ENCODE measurements around the gene LCE1E. TPM values are rescaled to one million over a fixed set of nuclear protein-coding genes. Genes with fewer than 3 reads are reported as not detected.

Gene LCE1E
- total RNA-seq, 1 donor from 2014 or later, result not detected

DNA sequence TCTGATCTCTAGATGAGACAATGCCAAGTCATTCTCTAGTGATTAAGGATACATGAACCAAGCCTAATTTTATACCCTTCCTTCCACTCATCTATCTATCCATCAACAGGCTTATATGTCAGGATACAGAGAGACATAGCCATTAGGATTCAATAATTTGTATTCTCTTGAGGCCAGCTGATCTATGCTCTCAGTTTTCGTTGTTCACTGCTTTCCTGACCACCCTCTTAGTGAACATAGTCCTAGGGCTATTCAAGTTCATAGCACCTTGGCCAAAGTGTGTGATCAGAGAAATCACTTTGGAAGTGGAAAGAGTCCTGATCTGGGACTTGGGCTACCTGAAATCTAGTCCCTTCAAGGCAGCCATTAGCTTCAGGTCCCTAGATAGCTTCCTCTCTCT, 32.5 kb upstream of the LCE1E start:
- H3K4me3 ChIP-seq (ENCODE audit: insufficient read depth, low read depth, low read length), result no peak overlapping the region
- FAIRE-seq (no peak), DNase-seq (ENCODE audit: low read depth) (no peak)
- H3K27ac ChIP-seq (ENCODE audit: low read depth, low read length), result no peak overlapping the region
- no peaks in the 10 kb centered on the region for H3K36me3 Mint-ChIP-seq (ENCODE audit: low read depth, unreplicated experiment)
- H3K36me3 ChIP-seq (ENCODE audit: insufficient read depth, low read length), result no peaks in the 10 kb centered on the region
- H3K4me2 ChIP-seq (ENCODE audit: low read length), result no peak overlapping the region
- no peaks in the 10 kb centered on the region for H4K20me1 ChIP-seq (ENCODE audit: insufficient read depth, low read length)
- no peak overlapping the region for H3K27ac Mint-ChIP-seq (ENCODE audit: unreplicated experiment)
- no peak overlapping the region for H3K9ac ChIP-seq (ENCODE audit: low read length)
- no peaks in the 10 kb centered on the region for H3K27me3 ChIP-seq (ENCODE audit: insufficient read depth, low read length)
- H2AFZ ChIP-seq (ENCODE audit: low read depth, low read length), result no peak overlapping the region
- H3K4me1 ChIP-seq (ENCODE audit: insufficient read depth, low read length), result peaks cover 3% of the 10 kb centered on the region
- no peaks in the 10 kb centered on the region for H3K79me2 ChIP-seq (ENCODE audit: insufficient read depth, low read length)
- TF ChIP-seq EZH2 (IDR thresholded peaks at IDR 0.05; ENCODE audit: insufficient read depth, low read length) (no peak), CTCF (IDR thresholded peaks at IDR 0.05; ENCODE audit: insufficient read depth, low read depth, low read length) (no peak)
- no peak overlapping the region for H3K4me3 Mint-ChIP-seq (ENCODE audit: unreplicated experiment)
- H3K9me3 ChIP-seq (ENCODE audit: insufficient read depth, low read depth, low read length), result no peaks in the 10 kb centered on the region
- peaks cover 4% of the 10 kb centered on the region for H3K4me1 Mint-ChIP-seq (ENCODE audit: low read depth, unreplicated experiment)
- H3K9me3 Mint-ChIP-seq (ENCODE audit: unreplicated experiment), result no peaks in the 10 kb centered on the region
- peaks cover 3% of the 10 kb centered on the region for H3K27me3 Mint-ChIP-seq (ENCODE audit: low read depth, unreplicated experiment)

DNA sequence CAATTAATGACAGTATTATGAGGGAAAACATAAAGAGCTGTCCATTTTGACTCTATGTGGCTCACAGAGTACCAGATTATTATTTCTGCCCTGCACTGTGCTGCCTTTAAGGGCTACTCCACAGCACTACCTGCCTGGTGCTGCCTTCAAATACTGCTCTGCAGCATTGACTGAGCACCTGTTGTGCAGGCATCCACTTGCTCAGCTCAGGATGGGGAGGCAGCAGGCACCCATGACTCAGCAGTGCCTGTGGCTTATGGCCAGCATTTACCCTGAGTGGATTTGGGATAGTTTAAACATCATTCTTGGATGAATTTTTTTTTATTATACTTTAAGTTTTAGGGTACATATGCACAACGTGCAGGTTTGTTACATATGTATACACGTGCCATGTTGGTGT, 29.2 kb upstream of the LCE1E start:
- Histone ChIP-seq H3K27ac (ENCODE audit: low read depth, low read length) (no peak overlapping the region), H3K4me2 (ENCODE audit: low read length) (no peak overlapping the region), H3K4me1 (ENCODE audit: insufficient read depth, low read length) (peaks cover 3% of the 10 kb centered on the region), H4K20me1 (ENCODE audit: insufficient read depth, low read length) (no peaks in the 10 kb centered on the region), H3K9me3 (ENCODE audit: insufficient read depth, low read depth, low read length) (peaks cover 3% of the 10 kb centered on the region), H3K36me3 (ENCODE audit: insufficient read depth, low read length) (no peaks in the 10 kb centered on the region), H3K4me3 (ENCODE audit: insufficient read depth, low read depth, low read length) (no peak overlapping the region), H3K9ac (ENCODE audit: low read length) (no peak overlapping the region), H3K79me2 (ENCODE audit: insufficient read depth, low read length) (no peaks in the 10 kb centered on the region), H2AFZ (ENCODE audit: low read depth, low read length) (no peak overlapping the region), H3K27me3 (ENCODE audit: insufficient read depth, low read length) (no peaks in the 10 kb centered on the region)
- no peak overlapping the region for H3K27ac Mint-ChIP-seq (ENCODE audit: unreplicated experiment)
- no peak overlapping the region for H3K4me3 Mint-ChIP-seq (ENCODE audit: unreplicated experiment)
- H3K4me1 Mint-ChIP-seq (ENCODE audit: low read depth, unreplicated experiment), result peaks cover 4% of the 10 kb centered on the region
- peaks cover 3% of the 10 kb centered on the region for H3K9me3 Mint-ChIP-seq (ENCODE audit: unreplicated experiment)
- no peak for FAIRE-seq
- H3K27me3 Mint-ChIP-seq (ENCODE audit: low read depth, unreplicated experiment), result peaks cover 15% of the 10 kb centered on the region
- DNase-seq (ENCODE audit: low read depth), result no peak
- H3K36me3 Mint-ChIP-seq (ENCODE audit: low read depth, unreplicated experiment), result peaks cover 2% of the 10 kb centered on the region
- TF ChIP-seq EZH2 (IDR thresholded peaks at IDR 0.05; ENCODE audit: insufficient read depth, low read length), result no peak
- no peak for TF ChIP-seq CTCF (IDR thresholded peaks at IDR 0.05; ENCODE audit: insufficient read depth, low read depth, low read length)

DNA sequence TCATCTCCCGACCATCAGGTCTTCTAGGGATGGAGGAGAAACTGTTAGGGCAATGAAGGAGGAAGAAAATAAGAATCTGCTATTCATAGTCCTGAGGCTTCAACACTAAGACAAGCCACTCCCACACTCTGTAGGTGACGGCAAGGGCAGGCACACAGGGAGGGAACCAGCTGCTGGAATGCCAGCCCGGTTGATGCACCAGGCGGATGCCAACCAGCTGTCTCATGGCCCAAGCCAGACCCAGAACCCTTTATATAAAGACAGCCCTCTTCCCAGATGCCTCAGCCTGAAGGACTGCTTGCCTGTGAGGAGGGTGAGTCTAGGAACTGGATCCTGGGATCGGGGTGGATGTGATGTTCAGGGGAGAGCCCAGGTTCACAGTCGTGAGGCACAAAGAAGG, 28.3 kb upstream of the LCE1E start, which contains the start of gene KPRP:
Gene KPRP, plus strand, starts transcription at position 279 of the 400 bp plus-strand sequence. CDS start 1,564 bp downstream, outside the sequence.
- Mint-ChIP-seq H3K9me3 (ENCODE audit: unreplicated experiment) (peaks cover 6% of the 10 kb centered on the region), H3K36me3 (ENCODE audit: low read depth, unreplicated experiment) (peaks cover 2% of the 10 kb centered on the region), H3K27ac (ENCODE audit: unreplicated experiment) (no peak within 1 kb of the TSS), H3K4me1 (ENCODE audit: low read depth, unreplicated experiment) (no peaks in the 10 kb centered on the region), H3K27me3 (ENCODE audit: low read depth, unreplicated experiment) (peaks cover 16% of the 10 kb centered on the region), H3K4me3 (ENCODE audit: unreplicated experiment) (no peak within 1 kb of the TSS)
- H3K4me3 ChIP-seq (ENCODE audit: insufficient read depth, low read depth, low read length), result no peak within 1 kb of the TSS
- no peaks in the 10 kb centered on the region for H4K20me1 ChIP-seq (ENCODE audit: insufficient read depth, low read length)
- no peaks in the 10 kb centered on the region for H3K36me3 ChIP-seq (ENCODE audit: insufficient read depth, low read length)
- H3K9ac ChIP-seq (ENCODE audit: low read length), result no peak within 1 kb of the TSS
- no peak within 1 kb of the TSS for H2AFZ ChIP-seq (ENCODE audit: low read depth, low read length)
- H3K79me2 ChIP-seq (ENCODE audit: insufficient read depth, low read length), result no peaks in the 10 kb centered on the region
- DNase-seq (ENCODE audit: low read depth) (no peak), FAIRE-seq (no peak)
- TF ChIP-seq CTCF (IDR thresholded peaks at IDR 0.05; ENCODE audit: insufficient read depth, low read depth, low read length) (no peak), EZH2 (IDR thresholded peaks at IDR 0.05; ENCODE audit: insufficient read depth, low read length) (no peak)
- peaks cover 3% of the 10 kb centered on the region for H3K9me3 ChIP-seq (ENCODE audit: insufficient read depth, low read depth, low read length)
- no peaks in the 10 kb centered on the region for H3K27me3 ChIP-seq (ENCODE audit: insufficient read depth, low read length)
- H3K27ac ChIP-seq (ENCODE audit: low read depth, low read length), result no peak within 1 kb of the TSS
- H3K4me1 ChIP-seq (ENCODE audit: insufficient read depth, low read length), result no peaks in the 10 kb centered on the region
- H3K4me2 ChIP-seq (ENCODE audit: low read length), result no peak within 1 kb of the TSS
